Measurements from ENCODE around the gene RAB11FIP4. TPM values are rescaled to one million over a fixed set of nuclear protein-coding genes. Genes with fewer than 3 reads are reported as not detected.
A peak's percentile ranks its signal among the peaks of the same experiment; 100 is the strongest.

RAB11FIP4 gene
- total RNA-seq, 4 donors from 2014 or later = 0.47 to 14.1 (median 1.9) TPM

DNA sequence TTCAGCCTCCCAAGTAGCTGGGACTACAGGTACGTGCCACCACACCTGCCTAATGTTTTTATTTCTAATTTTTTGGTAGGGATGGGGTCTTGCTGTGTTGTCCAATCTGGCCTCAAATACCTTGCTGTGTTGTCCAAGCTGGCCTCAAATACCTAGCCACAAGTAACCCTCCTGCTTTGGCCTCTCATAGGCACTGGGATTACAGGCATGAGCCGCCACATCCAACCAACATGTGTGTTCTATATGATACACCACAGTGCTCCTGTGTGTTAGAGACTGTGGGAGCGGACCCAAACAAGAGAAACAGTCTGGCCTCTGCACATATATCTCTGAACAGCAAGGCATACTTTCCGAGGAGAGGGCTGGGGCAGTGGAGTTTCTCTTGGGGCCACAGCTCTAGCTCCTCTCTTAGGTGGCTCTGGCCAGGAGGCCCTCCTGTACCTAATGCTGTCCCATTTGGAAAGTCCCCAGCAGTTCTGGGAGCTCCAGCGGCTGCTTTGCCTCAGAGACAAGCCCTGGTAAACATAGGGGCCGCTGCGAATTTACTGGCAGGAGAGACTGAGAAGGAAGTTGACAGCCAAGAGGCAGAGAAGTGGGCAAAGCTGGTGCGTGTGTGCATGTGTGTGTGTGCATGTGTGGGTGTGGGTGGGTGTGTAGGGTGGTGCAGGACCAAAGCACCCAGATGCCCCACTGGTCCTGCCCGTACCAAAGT, 95.0 kb downstream of the RAB11FIP4 start:
- no peak for ATAC-seq
- WGBS, 2 donors (ENCODE audit: low coverage in 1 of 2) = 47 to 68% methylated on average over 3 to 5 of the region's 9 CpGs

DNA sequence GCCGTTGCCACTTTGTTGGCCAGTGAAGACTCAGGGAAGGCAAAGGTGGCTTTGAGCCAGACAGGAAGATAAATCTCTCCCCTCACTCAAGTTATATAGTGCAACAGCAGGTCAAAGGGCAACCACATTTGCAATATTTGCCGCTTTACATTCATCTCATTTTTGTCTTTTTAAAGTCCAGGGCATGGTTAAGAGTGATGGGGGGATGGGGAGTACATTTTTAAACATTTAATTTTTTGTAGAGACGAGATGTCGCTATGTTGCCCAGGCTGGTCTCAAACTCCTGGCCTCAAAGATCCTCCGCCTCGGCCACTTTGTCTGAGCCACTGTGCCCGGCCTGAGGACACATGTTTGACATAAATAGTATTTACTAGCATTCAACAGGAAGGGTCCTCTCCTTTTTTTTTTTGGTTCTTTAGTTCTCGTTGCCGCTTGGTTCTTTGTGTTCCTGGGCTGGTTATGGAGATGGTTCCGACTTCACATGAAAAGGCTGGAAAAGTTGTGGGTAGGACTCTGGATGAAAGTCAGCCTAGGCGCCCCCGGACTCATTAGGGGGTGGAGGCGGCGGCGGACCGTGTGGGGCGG, 95.7 kb downstream of the RAB11FIP4 start:
- peak overlapping the region; percentile 29 to 66 for H3K4me3 ChIP-seq
- H3K9me3 ChIP-seq = no peaks in the 10 kb centered on the region
- WGBS, 2 donors (ENCODE audit: low coverage in 1 of 2) = 31 to 43% methylated on average over 7 to 11 of the region's 17 CpGs
- H3K27ac ChIP-seq = no peak overlapping the region
- TF ChIP-seq POLR2AphosphoS5 (IDR thresholded peaks at IDR 0.05) (no peak), EP300 (IDR thresholded peaks at IDR 0.05) (no peak), POLR2A (IDR thresholded peaks at IDR 0.05) (no peak)
- TF ChIP-seq, protein P1, sequence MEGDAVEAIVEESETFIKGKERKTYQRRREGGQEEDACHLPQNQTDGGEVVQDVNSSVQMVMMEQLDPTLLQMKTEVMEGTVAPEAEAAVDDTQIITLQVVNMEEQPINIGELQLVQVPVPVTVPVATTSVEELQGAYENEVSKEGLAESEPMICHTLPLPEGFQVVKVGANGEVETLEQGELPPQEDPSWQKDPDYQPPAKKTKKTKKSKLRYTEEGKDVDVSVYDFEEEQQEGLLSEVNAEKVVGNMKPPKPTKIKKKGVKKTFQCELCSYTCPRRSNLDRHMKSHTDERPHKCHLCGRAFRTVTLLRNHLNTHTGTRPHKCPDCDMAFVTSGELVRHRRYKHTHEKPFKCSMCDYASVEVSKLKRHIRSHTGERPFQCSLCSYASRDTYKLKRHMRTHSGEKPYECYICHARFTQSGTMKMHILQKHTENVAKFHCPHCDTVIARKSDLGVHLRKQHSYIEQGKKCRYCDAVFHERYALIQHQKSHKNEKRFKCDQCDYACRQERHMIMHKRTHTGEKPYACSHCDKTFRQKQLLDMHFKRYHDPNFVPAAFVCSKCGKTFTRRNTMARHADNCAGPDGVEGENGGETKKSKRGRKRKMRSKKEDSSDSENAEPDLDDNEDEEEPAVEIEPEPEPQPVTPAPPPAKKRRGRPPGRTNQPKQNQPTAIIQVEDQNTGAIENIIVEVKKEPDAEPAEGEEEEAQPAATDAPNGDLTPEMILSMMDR (IDR thresholded peaks at IDR 0.05) = no peak
- peaks cover 43% of the 10 kb centered on the region for H3K27me3 ChIP-seq
- ATAC-seq = no peak
- H3K36me3 ChIP-seq = no peaks in the 10 kb centered on the region
- H3K4me1 ChIP-seq = peaks cover 0 to 26% (median 10%) of the 10 kb centered on the region in 3 donors

More for the DNA sequence above, 95.0 kb downstream of the RAB11FIP4 start:
- H3K36me3 ChIP-seq = no peaks in the 10 kb centered on the region
- H3K27ac ChIP-seq = no peak overlapping the region
- H3K4me3 ChIP-seq = no peak overlapping the region
- TF ChIP-seq, protein P1 (IDR thresholded peaks at IDR 0.05) = no peak
- no peaks in the 10 kb centered on the region for H3K9me3 ChIP-seq
- peaks cover 0 to 26% (median 10%) of the 10 kb centered on the region in 3 donors for H3K4me1 ChIP-seq
- peaks cover 45% of the 10 kb centered on the region for H3K27me3 ChIP-seq

DNA sequence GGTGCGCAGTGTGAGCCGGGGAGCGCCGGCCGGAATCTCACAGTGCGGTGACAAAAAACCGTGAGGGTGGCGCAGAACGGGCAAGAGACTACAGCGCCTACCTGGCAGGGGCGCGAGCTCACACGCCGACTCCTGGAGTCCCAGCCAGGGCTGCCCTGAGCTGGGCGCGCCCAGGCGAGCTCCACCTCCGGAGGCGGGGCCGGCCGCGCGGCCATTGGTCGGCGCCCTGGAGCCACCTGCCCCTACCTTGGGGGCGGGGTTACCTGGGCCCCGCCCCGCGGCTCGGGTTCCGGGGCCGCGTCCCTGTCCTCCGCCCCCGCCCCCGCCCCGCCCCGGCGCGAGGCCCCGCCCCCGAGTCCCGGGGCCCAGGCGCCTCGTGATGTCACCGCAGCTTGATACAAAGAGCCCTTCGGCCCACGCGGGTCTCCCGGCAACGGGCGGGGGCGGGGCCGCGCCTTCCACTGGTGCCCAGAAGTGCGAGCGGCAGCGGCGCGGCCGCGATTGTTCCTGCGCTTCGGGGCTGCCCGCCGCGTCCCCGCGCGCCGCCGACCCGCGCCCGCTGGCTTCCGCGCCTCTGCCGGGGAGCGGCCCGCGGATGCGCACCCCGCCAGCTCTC, 96.3 kb downstream of the RAB11FIP4 start:
- peaks cover 0 to 26% (median 10%) of the 10 kb centered on the region in 3 donors for H3K4me1 ChIP-seq
- peak overlapping the region in 1 of 4 donors; percentile 4 for H3K27ac ChIP-seq
- H3K9me3 ChIP-seq = no peaks in the 10 kb centered on the region
- no peaks in the 10 kb centered on the region for H3K36me3 ChIP-seq
- peaks cover 43% of the 10 kb centered on the region for H3K27me3 ChIP-seq
- 0% methylated on average over 12 of the region's 83 CpGs; no CpG with 5 or more reads in 1 of the 2 donors for WGBS, 2 donors (ENCODE audit: low coverage in 1 of 2)
- ATAC-seq = peak; percentile 74
- TF ChIP-seq EP300 (IDR thresholded peaks at IDR 0.05) = no peak
- peak overlapping the region; percentile 29 to 66 for H3K4me3 ChIP-seq

DNA sequence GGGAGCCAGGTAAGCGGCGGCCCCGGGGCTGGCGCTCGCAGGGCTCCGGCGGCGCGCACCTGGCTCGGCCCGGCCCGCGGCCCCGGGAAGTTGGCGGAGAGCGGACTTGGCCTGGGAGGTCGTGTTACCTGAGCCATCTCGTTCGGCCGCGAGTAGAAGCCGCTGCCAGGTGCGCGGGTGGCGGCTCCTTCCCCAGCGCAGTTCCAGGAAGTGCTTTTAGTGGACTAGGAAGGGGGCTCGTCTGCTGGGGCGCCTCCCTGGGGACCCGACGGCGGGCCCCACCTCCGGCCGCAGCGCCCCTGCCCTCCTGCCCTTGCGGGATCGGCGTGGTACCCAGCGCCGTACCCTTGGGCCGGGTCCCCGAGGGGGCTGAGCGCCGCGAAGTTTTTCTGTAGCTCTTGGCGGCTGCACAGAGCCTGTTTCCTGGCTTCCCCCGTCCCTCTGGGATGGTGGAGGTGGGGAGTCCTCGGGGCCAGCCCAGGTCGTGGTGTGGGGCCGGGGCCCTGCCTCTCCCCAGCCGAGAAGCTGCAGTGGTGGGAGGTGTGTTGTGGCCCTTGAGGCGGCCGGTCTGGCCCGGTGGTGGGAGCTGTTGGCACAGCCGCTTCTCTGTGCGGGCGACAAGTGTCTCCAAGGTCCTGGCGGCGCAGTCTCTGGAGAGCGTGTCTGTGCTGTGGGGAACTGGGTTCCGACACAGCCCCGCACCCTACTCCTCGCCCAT, 96.9 kb downstream of the RAB11FIP4 start:
- H3K4me3 ChIP-seq = peak overlapping the region; percentile 29 to 66
- WGBS, 2 donors (ENCODE audit: low coverage in 1 of 2) = 36 to 80% methylated on average over 1 to 4 of the region's 62 CpGs
- H3K36me3 ChIP-seq = no peaks in the 10 kb centered on the region
- H3K9me3 ChIP-seq = no peaks in the 10 kb centered on the region
- peak overlapping the region in 1 of 4 donors; percentile 4 for H3K27ac ChIP-seq
- peaks cover 0 to 26% (median 10%) of the 10 kb centered on the region in 3 donors for H3K4me1 ChIP-seq
- ATAC-seq = no peak
- TF ChIP-seq POLR2AphosphoS5 (IDR thresholded peaks at IDR 0.05) = no peak
- TF ChIP-seq, protein P1 (IDR thresholded peaks at IDR 0.05) = no peak
- no peak for TF ChIP-seq EP300 (IDR thresholded peaks at IDR 0.05)
- TF ChIP-seq POLR2A (IDR thresholded peaks at IDR 0.05) = no peak
- H3K27me3 ChIP-seq = peaks cover 43% of the 10 kb centered on the region

DNA sequence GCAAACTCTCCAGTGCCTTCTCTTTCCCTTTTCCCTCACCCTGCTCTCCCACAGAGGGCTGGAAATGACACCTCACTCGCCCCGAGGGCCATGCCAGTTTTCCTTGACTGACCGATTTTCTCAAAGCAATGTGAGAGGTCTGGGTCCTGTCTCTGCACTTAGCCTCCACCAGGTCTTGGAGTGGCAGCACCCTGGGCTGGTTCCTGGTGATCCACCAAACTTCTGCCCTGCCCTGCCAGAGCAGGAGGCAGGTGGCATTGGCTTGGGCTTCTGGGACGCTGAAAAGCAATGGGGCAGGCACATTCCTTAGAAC, 97.5 kb downstream of the RAB11FIP4 start:
- H3K4me1 ChIP-seq = peaks cover 0 to 26% (median 10%) of the 10 kb centered on the region in 3 donors
- TF ChIP-seq POLR2AphosphoS5 (IDR thresholded peaks at IDR 0.05) (no peak), POLR2A (IDR thresholded peaks at IDR 0.05) (no peak), EP300 (IDR thresholded peaks at IDR 0.05) (no peak)
- TF ChIP-seq, protein P1 (IDR thresholded peaks at IDR 0.05) = no peak
- no peak for ATAC-seq
- H3K4me3 ChIP-seq = peak overlapping the region in 1 of 2 donors; percentile 66
- H3K27ac ChIP-seq = no peak overlapping the region
- no peaks in the 10 kb centered on the region for H3K36me3 ChIP-seq
- 37 to 43% methylated on average over 2 to 3 of the region's 4 CpGs for WGBS, 2 donors (ENCODE audit: low coverage in 1 of 2)
- H3K27me3 ChIP-seq = peaks cover 43% of the 10 kb centered on the region
- no peaks in the 10 kb centered on the region for H3K9me3 ChIP-seq

Measured in gastroesophageal sphincter (tissue), 4 donors.